Activated T-cell treated with anti-CD3 and anti-CD28 coated beads, Interleukin-2, amount 50 U/mL, for 1 hour (primary cell): ENCODE measurements around the gene TDRD1.
A peak's percentile ranks its signal among the peaks of the same experiment; 100 is the strongest.
"Not testable (repeated sequence)": the region's sequence is repeated elsewhere in the genome, so short reads cannot be mapped to it uniquely, and the experiment has no call there.

ENCODE experiments used
- DNase-seq: peaks from one replicate; pipeline ENCODE4 v3.0.0-alpha.2; 2020

The TDRD1 gene

GRCh38 chr10:114179148-114179547 is at the start of gene TDRD1:
Gene TDRD1, plus strand, starts transcription at chr10:114179353. Its CDS starts 8,479 bp downstream, at chr10:114187832.
- no peak for DNase-seq

- DNase-seq: no peak
Measured at GRCh38 chr10:114131094-114131493, 48.1 kb upstream of the TDRD1 start.

GRCh38 chr10:114135476-114135875 is 43.7 kb upstream of the TDRD1 start:
- no peak for DNase-seq

GRCh38 chr10:114138581-114138980 is 40.6 kb upstream of the TDRD1 start:
- DNase-seq: no peak

DNA sequence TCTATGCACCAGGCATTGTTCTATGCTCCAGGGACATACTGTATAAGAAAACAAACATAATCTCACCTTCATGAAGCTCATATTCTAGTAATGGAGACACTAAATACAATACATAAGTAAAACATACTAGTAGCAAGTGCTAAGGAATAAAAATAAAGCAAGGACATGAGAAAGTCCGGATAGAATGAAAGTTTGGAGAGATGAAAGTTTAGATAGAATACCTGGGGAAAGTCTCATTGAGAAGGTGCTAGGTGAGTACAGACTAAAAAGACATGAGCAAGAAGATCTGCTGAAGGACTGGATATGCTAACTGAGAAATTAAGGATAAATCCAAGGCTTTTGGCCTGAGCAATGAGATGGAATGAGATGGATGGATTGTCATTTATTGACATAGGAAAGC is 39.1 kb upstream of the TDRD1 start:
- DNase-seq: no peak

- not testable (repeated sequence) for DNase-seq
Measured at GRCh38 chr10:114140827-114141226, 38.3 kb upstream of the TDRD1 start.

DNA sequence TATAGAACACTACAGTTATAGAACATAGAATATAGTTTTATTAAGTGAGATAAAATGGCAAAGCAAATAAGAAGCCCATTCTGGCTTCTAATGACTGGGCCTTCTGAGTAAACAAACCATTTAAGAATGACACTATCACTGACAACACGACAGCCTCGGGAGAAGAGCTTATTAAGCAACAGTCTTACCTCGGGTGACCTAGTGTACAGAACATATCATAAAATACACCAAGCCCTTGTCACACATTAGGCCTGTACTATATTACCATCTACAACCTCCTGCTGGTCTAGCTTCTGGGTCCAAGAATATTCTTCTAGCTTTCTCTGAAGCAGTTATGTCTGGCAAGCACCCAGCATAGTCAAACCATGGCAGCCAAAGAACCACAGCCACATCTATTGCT is 37.1 kb upstream of the TDRD1 start:
- no peak for DNase-seq

DNA sequence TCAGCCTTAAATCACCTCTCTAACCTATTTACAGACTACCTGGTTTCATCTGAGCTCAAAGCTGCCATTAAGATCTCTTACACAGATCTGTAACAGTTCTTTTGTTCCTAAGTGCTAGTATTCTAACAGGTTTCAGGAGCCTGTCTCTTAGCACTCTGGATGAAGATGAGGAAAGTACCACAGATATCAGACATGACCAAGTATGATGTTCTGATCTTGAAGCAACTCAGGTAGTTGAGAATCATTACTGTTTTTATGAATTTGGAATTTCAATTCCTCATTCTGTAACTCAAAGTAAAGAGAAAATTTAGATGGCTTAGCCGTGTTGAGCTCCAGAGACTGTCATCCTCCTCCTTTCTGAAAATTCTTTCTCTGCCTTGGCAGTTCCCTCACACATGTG is 36.0 kb upstream of the TDRD1 start:
- no peak for DNase-seq

GRCh38 chr10:114149476-114149875 is 29.7 kb upstream of the TDRD1 start:
- not testable (repeated sequence) for DNase-seq

- DNase-seq: no peak
Measured at GRCh38 chr10:114151486-114151885, 27.7 kb upstream of the TDRD1 start.

- no peak for DNase-seq
Measured at GRCh38 chr10:114151892-114152291, 27.3 kb upstream of the TDRD1 start.

DNA sequence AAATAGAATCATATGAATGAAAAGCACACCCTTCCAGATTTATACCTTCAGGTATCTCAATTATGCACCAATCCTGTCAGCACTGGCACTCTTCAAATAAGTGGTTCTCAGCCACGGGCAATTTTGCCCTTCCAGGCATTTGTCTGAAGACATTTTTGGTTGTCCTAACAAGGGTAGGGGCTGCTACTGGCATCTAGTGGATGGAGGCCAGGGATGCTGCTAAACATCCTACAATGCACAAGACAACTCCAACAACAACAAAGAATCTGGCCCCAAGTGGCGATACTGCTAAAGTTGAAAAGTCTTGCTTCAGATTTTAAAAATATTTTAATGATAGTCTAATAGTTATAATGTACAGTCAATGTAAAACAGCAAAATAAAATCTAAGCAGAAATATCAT is 21.2 kb upstream of the TDRD1 start:
- DNase-seq: no peak

GRCh38 chr10:114163062-114163461 is 16.1 kb upstream of the TDRD1 start:
- no peak for DNase-seq

DNA sequence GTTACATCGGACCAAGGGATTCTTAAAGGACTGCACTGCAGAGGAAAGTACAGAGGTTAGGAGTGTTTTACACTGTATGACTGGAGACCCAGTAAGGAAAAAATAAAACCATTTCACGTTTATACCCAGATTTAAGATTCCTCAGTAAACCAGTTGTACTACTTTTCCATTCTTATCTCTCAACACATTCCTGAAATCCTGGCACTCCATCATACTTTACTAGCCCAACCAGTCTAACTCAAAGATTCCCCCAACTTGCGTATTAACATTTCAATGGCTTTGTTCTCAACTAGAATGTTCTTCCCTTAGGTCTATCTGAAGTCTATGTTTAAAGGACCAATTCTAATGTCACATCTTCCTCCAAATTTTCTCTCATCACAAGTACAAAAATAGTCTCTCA is 13.1 kb upstream of the TDRD1 start:
- no peak for DNase-seq

DNA sequence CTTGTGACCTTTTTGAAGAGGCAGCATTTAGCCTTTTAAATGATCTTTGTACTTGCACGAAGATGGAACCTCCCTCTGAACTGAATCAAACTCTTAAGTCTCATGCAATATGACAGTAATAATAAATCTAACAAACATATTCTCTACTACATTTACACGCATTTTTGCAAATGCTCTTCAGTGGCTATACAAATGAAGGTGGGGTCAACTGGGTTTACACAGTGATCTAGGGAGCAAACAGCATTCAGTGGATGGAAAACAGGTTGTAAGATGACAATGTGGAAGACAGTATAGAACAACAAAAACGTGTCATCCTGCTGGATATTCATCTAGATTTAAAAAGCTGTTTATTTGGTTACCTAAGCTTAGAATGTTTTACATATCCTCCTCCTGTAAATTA is 12.7 kb upstream of the TDRD1 start:
- no peak for DNase-seq

- no peak for DNase-seq
Measured at GRCh38 chr10:114167985-114168384, 11.2 kb upstream of the TDRD1 start.

DNA sequence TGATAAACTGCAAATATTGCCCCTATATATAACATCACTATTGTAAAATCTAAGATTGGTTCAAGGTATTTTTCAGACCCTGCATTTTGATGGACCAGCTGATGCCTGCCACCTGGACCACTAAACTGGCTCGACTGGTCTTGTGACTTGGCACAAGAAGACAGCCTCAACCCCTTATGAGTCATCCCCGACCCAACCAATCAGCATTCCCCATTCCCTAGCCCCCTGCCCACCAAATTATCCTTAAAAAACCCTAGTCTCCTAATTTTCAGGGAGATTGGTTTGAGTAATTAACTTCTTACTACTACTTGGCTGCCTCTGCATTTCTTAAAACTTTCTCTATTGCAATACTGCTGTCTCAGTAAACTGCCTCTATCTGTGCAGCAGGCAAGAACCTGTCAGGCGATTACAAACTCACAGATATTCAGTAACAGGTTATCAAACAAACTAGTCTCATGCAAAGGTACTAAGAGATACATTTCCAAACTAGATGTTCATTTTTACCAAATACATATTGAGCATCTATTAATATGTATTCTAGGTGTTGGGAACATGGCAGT is 10.6 kb upstream of the TDRD1 start:
- no peak for DNase-seq

DNA sequence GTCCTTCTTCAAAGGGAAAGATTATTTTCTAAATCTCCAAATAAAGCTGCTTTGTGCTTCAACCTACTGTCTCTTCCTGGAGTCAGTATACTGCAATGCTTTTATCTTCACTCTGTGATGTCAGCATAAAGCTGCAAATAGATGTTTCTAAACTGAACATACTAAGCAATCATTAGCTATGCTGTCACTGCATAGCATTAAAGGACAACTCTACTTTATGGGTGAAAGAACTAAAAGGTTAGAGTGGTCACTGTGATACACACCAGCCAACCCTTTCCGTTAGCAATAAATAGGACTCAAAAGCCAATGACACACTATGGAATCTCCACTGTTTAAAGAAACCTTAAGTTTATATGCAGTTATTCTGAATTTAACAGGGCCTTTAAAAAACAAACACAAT is 6.9 kb upstream of the TDRD1 start:
- DNase-seq: no peak

DNA sequence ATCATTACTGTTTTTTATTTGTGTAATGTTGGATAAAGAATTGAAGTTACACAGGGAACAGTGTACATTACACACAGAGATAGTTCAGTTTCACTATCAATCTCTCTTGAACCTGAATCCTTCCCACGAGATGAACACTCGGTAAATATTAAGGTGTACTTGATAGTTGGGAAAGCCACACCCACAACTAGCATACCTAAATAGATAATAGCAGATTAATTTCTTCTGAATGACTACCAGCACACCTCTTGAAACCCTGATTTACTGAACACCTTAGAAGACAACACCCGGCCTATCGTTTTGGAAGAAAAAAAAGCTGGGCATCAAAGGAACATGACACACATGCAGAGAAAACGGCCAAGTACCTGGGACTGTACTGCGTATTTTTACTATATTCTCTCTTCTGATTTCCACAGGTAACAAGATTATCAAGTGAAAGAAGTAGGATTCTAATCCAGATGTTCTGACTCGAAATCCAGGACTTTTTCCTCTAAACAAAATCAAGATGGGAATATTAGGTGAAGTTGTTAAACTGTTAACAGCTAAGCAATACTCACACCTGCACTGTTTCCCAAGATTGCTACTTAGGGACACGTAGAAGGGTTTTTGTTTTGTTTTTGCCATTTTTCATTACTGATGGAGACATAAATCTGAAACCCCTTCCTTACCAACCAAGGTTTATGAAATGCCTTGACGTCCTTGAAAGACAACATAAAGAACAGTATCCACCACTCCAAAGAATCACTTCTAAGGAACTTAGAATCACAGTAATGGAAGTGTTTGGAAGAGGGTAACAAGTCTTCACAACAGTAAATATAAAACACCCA is 6.2 kb upstream of the TDRD1 start:
- DNase-seq: no peak

DNA sequence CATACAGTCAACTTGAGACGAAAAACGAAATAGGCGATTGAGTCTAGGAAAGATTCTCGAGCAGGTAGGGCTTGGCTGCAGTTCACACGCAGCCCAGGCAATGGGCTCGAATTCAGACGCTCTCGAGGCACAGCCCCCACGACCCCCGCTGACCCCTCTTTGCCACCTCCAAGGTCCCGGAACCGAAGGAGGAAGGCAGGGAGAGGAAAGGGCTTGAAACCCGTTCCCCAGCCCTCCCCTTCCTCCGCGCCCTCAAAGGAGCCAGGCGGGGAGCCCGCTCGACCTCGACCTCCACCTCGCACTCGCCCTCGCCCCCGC is 5.6 kb upstream of the TDRD1 start:
- no peak for DNase-seq

DNA sequence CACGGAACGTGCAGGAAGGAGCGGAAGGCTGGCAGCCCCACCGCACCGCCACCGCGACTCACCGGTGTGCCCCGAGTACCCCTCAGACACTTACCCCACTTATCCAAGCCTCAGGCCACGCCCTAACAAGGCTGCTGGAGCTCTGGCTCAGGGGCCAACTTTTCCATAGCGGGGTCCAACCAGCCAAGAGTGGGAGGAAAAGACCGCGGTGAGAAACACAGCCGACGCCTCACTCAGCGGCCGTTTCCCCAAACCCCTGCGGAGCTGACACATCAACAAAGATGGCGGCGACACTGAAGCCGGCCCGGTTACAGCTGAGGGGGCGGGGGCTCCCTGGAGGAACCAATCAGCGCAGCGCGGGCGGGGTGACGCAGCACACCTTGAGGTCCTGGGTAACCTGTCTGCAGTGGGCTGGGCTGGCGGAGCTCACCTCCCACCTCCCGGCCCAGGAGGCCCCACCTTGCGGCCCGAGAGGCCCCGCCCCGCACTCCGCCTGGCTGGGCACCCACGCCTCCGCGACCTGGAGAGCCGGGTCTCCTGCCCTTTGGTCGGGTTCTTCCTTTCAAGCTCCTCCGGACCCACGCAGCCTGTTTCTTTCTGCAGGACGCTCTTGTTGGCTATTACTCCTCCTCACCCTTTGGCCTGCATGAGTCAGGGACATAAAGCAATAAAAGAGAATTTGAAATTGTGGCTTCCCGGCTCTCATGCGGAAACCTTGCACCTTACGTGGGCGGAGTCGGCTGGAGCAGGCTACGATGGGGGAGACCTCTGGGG is 5.0 kb upstream of the TDRD1 start, which contains the start of gene CCDC186:
Gene CCDC186 (minus strand): TSS at position 283 of the 774 bp plus-strand sequence. CDS start 10,935 bp downstream, outside the sequence.
- DNase-seq: peak; percentile 99

GRCh38 chr10:114174695-114175188 is 4.4 kb upstream of the TDRD1 start:
- DNase-seq: no peak

DNA sequence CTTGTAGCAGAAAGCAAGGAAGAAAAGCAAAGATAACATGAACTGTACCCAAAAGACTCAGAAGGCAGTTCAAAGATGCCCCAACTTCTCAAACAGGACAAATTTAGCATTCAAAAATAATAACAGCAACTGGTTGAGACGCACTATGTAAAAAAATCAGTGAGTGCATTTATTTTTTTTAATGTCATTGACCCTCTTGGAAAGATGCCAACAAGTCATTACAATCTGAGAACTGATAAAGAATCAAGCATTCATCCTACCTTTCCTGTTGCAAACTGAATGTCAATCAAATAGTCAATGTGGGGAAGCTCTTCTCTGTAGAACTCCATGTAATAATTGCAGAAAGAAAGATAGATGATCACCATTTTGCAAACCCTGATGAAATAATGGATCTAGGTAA is 3.5 kb upstream of the TDRD1 start:
- no peak for DNase-seq

DNA sequence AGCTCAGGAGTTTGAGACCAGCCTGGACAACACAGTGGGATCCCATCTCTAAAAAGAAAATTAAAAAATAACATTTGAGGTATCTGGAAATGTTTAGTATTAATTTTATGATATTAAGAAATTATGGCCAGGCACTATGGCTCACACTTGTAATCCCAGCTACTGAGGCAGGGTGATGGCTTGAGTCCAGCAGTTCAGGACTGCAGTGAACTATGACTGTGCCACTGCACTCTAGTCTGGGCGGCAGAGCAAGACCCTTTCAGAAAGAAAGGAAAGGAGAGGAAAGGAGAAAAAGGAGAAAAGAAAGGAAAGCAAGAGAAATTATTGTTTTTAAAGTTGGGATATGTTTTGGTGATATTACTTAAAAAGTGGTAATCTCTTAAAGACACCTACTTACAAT is 2.6 kb upstream of the TDRD1 start:
- DNase-seq: no peak
